ENCODE results near the gene DCX.

DCX gene

DNA sequence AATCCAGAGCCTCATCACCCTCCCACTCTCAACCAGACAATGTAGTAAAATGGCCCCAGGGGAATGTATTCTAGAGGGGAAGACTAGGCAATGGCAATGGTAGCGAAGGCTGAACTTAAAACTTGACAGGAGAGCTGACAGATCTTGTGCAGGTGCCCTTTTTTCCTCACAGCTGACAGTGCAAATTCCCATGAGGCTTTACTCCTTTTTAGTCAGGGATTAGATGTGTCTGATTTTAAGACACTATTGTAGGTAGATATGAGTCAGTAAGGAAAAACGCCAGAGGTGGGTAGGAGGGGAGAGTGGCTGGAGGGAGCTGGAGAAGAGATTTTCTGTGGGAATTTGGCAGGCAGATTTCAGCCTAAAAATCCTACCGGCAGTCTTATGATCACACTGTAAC is 152.4 kb downstream of the DCX start:
- TF ChIP-seq, protein P1, sequence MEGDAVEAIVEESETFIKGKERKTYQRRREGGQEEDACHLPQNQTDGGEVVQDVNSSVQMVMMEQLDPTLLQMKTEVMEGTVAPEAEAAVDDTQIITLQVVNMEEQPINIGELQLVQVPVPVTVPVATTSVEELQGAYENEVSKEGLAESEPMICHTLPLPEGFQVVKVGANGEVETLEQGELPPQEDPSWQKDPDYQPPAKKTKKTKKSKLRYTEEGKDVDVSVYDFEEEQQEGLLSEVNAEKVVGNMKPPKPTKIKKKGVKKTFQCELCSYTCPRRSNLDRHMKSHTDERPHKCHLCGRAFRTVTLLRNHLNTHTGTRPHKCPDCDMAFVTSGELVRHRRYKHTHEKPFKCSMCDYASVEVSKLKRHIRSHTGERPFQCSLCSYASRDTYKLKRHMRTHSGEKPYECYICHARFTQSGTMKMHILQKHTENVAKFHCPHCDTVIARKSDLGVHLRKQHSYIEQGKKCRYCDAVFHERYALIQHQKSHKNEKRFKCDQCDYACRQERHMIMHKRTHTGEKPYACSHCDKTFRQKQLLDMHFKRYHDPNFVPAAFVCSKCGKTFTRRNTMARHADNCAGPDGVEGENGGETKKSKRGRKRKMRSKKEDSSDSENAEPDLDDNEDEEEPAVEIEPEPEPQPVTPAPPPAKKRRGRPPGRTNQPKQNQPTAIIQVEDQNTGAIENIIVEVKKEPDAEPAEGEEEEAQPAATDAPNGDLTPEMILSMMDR (conservative IDR thresholded peaks at IDR 0.05; ENCODE audit: control insufficient read depth, insufficient read depth, low read depth, low read length): no peak
- DNase-seq (ENCODE audit: low read depth): no peak
- H3K4me3 ChIP-seq (ENCODE audit: control insufficient read depth, low read depth, low read length): no peak overlapping the region

DNA sequence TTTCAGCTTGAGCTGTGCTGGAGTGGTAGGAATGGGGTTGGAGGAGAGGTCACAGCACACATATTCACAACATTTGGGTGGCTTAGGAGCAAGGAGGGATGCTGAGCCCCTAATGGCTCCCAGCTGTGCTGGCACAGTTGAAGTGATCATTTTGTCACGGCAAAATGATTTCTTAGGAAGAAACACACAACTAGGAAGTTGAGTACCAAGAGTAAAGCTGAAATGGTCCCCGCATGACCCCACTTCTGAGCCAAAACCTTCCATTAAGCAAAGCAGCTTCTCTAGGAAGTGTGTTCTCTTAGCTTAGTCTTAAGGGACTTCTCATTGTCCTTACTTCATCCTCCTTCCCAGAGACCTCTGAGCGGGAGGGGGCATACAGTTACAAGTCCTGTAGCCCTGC is 154.3 kb downstream of the DCX start:
- DNase-seq (ENCODE audit: low read depth): no peak
- no peak overlapping the region for H3K4me3 ChIP-seq (ENCODE audit: control insufficient read depth, low read depth, low read length)
- TF ChIP-seq, protein P1 (conservative IDR thresholded peaks at IDR 0.05; ENCODE audit: control insufficient read depth, insufficient read depth, low read depth, low read length): no peak

DNA sequence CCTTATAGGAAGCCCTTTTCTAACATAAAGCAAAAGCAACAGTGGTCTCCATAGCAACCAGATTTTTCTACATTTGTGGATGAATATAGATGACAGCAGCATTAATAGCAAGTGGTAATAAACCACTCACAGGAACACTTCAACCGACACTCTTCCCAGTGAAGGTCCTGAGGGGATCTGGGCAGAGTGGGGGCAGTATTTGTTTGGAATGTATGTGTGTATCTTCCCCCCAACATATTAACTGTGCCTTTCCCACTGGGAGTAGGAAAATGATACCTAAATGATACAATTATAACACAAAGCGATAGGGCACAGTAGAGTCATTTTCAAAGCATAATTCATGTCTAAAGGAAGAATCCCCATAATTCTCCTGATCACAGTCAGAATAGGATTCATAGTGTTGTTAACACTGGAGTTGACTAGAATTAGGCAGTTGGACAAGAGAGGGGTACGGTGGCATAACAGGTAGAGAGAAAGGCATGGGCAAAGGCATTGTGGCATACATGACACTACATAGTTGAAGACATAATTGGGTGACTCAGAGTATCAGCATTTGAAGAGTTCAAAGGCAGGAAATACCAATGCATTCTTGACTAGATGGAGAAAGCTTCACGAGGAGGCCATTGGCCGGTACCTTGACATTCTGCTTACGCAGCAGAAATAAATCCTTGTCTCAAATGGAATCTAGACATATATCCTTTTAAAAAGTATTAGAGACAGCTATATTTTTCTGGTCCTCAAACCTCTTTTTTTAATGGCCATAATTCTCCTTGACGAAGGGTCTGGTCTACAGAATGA is 156.9 kb downstream of the DCX start:
- TF ChIP-seq, protein P1 (conservative IDR thresholded peaks at IDR 0.05; ENCODE audit: control insufficient read depth, insufficient read depth, low read depth, low read length): no peak
- no peak for DNase-seq (ENCODE audit: low read depth)
- H3K4me3 ChIP-seq (ENCODE audit: control insufficient read depth, low read depth, low read length): no peak overlapping the region

DNA sequence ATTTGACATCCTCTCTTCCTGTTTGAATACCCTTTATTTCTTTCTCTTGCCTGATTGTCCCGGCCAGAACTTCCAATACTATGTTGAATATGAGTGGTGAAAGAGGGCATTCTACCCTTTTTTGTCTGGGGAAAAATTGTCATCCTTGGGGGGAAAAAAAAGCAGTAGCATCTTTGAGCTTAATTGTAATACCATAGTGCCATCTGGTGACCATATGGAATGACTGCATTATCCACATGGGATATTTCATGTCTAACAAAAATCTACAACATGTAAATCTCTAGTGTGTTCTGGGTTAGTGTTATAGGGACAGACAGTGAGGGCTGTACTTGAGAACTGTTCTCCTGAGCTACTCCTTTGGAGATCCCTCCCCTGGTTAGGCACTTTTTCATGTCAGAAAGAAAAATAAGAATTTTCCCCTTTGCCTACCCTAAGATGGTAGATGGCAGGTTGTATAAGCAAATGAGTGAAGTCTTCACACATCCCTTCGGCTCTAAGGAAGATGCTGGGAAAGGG is 167.7 kb downstream of the DCX start:
- TF ChIP-seq, protein P1 (conservative IDR thresholded peaks at IDR 0.05; ENCODE audit: control insufficient read depth, insufficient read depth, low read depth, low read length): peak; percentile 54
- no peak overlapping the region for H3K4me3 ChIP-seq (ENCODE audit: control insufficient read depth, low read depth, low read length)
- DNase-seq (ENCODE audit: low read depth): peak; percentile 26

All from fibroblast of mammary gland (primary cell).